GM18907 (cell line): ENCODE results near the gene ARHGEF10L.

Experiments
- ATAC-seq: cut with Tn5 transposase; IDR thresholded peaks from one replicate; pipeline ENCODE4 v1.9.1; 2021; ENCODE audit warnings: mild to moderate bottlenecking, moderate library complexity; ENCODE audit not compliant: unreplicated experiment

Gene ARHGEF10L

GRCh38 chr1:17521946-17522612 lies 17.4 kb upstream of the ARHGEF10L start:
- no peak for ATAC-seq

DNA sequence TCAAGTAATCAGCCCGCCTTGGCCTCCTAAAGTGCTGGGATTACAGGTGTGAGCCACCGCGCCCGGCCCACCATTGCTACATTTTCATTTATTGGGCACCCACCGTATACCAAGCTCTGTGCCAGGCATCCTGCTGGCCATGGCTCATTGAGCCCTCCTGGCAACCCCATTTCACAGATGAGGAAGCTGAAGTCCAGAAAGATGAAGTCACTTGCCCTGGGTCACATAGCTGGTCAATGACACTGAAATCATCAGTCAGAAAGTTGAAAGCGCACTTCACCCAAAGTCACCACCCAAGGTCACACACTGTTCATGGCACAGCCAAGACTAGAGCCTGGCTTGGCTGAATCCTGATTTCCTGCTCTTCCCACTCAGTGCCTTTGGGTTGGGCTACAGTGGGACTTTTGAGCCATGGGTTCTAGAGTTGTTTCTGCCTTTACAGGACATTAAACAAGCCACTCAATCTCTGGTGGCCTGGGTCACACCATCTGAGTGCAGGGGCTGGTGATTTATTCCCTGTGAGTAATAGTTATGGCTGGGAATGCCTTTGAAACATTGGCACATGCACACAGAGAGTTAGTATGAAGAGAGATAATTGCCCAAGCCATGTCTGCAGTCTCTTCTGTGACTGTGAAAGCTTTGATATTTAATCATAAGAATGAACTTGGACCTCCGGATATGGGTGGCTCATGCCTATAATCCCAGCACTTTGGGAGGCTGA lies 16.0 kb upstream of the ARHGEF10L start:
- ATAC-seq: no peak

DNA sequence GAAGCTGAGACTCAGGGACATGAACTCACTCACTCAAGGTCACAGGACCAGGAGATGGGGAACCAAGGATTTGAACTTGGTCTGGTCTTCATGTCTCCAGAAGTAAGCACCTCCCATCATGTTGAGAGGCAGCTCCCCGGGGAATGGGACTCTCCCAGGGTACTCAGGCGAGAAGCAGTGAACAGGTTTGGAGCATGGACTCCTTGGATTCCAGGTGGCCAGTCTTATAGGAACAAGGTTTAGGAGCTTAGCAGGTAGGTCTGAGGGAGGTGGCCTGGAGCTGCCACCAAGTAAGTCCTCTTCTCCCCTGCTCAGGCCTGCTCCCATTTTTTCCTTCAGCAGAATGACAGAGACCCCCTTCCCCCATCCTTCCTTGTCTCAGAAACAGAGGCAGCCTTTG lies 14.9 kb upstream of the ARHGEF10L start:
- ATAC-seq: no peak

DNA sequence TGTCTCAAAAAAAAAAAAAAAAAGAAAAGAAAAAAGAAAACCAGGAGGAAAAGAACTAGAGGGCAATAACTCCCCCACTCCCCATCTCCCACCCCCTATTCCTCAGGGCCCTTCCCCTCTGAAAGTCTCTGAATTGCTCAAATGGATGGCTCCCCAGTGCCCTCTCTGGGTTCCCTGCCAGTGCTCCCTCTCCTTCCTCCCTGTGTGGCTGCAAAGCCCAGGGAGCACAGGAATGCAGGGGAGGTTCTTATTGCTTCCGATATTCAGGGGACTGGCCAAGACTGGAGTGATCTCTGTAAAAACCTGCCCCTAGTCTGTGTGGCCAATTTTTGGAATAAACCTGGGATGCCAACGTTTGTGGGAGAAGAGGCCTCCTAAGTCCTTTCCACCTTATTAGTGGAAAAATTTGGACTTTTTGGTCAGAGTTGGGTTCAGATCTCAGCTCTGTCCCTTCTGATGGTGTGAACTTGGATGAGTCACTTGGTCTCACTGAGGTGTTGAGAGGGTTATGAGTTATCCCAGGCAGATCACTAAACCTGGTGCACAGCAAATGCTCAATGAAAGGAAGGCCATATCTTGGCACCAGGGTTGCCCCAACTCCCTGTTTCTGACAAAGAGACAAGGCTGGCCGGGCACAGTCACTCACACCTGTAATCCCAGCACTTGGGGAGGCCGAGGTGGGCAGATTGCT lies 13.4 kb upstream of the ARHGEF10L start:
- no peak for ATAC-seq

- ATAC-seq: no peak
Observed at GRCh38 chr1:17527036-17527914, 12.2 kb upstream of the ARHGEF10L start.

DNA sequence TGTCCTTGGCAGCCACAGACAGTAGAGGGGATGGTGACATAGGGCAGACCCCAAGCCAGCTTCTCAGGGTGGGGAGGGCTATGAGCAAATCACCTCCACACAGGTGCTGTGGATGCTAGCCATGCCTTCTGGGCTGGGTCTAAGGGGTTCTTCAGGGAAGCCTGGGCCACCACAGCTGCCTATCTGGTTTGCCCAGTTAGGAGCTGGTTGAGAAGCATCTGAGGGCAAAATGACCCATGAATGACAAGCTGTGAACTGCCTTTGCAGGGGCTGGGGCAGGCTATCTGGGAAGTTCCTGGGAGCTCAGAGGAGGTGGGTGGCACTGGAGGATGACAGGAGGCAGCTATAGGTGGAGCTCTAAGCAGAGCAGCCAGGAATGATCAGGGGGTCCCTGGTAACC lies 10.1 kb upstream of the ARHGEF10L start:
- ATAC-seq: no peak

DNA sequence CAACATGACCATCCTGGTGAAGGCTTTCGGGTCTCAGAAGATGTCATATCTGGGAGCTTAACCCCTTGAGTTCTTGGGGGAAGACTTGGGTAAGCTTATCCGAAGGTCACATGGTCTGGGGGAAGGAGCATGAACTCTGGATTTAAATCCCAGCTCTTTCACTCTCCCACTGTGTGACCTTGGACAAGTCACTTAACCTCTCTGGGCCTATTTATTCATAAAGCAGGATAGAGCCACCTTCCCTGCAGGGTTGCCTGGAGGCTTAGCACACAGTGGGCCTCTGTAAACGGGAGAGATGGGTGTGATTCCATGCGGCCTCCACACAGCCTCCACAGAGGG lies 8.2 kb upstream of the ARHGEF10L start:
- ATAC-seq: no peak

- ATAC-seq: no peak
Observed at GRCh38 chr1:17531682-17532487, 7.6 kb upstream of the ARHGEF10L start.

- ATAC-seq: no peak
Observed at GRCh38 chr1:17533201-17533600, 6.3 kb upstream of the ARHGEF10L start.

- ATAC-seq: no peak
Observed at GRCh38 chr1:17535300-17535936, 4.1 kb upstream of the ARHGEF10L start.

GRCh38 chr1:17538010-17538409 lies 1.5 kb upstream of the ARHGEF10L start:
- no peak for ATAC-seq

DNA sequence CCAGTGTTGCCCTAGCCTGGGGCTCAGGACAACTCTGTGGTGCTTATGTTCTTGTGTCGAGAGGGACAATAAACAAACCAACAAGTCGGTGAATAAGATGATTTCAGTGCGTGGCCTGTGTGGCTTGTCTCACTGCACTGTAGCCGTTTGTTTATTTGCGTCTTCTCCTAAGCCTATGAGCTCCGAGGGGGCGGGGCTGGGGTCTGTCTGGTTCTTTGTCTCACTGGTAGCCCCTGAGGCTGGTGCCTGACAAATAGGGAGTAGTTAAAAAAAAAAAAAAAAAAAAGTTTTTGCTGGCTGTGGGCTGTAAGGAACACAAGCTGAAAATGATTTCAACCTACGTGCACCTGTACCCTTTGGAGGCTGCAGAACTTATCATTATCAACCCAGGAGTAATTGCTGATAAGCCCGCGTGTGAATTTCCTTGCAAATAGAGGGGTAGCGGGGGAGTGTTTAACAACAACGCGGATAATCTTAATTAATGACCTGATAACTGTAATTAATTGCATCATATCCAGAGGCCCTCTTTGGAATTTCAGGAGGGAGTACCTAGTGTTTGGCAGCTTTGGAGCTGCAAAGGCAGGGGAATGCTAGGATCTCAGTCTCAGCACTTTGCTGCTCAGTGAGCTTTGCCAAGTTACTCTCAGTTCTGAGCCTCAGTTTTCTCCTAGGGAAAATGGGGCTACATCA lies 925 bp upstream of the ARHGEF10L start:
- no peak for ATAC-seq

- no peak for ATAC-seq
Observed at GRCh38 chr1:17539118-17539476, 401 bp upstream of the ARHGEF10L start.

- no peak for ATAC-seq
Observed at GRCh38 chr1:17540255-17541001, 930 bp downstream of the ARHGEF10L start.

DNA sequence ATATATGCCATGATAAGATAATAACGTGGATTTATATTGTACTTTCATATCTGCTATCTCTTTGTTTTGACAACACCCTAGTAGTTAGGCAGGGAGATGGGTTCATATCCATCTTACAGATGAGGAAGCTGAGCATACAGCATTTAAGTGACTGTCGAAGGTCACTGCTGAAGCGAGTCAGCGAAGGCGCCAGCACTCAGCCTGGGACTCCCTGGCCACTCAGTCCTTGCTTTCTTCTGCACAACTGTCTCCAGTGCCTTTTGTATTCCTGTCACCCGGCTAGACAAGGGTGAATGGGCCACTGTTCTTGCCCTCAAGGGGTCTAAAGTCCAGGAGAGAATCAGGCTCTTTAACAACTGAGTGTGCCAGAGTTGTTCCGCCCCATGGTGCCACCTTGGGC lies 3.1 kb downstream of the ARHGEF10L start:
- ATAC-seq: no peak

GRCh38 chr1:17544776-17545350 lies 5.4 kb downstream of the ARHGEF10L start:
- ATAC-seq: no peak

- ATAC-seq: no peak
Observed at GRCh38 chr1:17545356-17545755, 5.9 kb downstream of the ARHGEF10L start.

GRCh38 chr1:17546946-17547670 lies 7.6 kb downstream of the ARHGEF10L start:
- ATAC-seq: no peak
